SK-N-SH (cell line): ENCODE data around the gene TNFSF11. TPM values are rescaled to one million over a fixed set of nuclear protein-coding genes. Genes with fewer than 3 reads are reported as not detected.

ENCODE experiments used
- CTCF ChIA-PET: fragments of 300-600, 350-600 bp; formaldehyde crosslinking; extraction: SDS; loops from one replicate; lab custom pipeline; 2021; lab: Yijun Ruan, JAX
- POLR2A ChIA-PET: fragments of 350-600 bp; sonication (Branson Sonifier 250); formaldehyde crosslinking; extraction: SDS; loops from one replicate; lab custom pipeline; 2020; ENCODE audit warnings: antibody characterized with exemption, inconsistent platforms; lab: Yijun Ruan, JAX
- DNase-seq: peaks from one replicate; pipeline ENCODE4 v3.0.0; 2012
- H2AFZ ChIP-seq: fragments of 200-600 bp; sonication (generic); 2 replicates; pipeline ENCODE4 v1.8.1; 2016; ENCODE audit warnings: antibody characterized with exemption, mild to moderate bottlenecking, low read depth
- H3F3A ChIP-seq: fragments of 200-600 bp; sonication (generic); replicated peaks from 2 replicates; pipeline ENCODE3; 2016; ENCODE audit warnings: antibody characterized with exemption, mild to moderate bottlenecking; ENCODE audit not compliant: insufficient read depth
- H3K27ac ChIP-seq, 2 experiments: fragments of 200-500 bp in 1 of 2; fragments of 200-600 bp in 1 of 2; sonication (Bioruptor generic) in 1 of 2; sonication (generic), shearing (Covaris generic) in 1 of 2; 2 replicates each; pipeline versions ENCODE4 v1.5.1 to v1.6.1; 2014 to 2016; ENCODE audit warnings: low read depth in 2 of 2, inconsistent platforms in 1 of 2, low read length in 1 of 2, mild to moderate bottlenecking in 1 of 2, mixed read lengths in 1 of 2
- H3K27me3 ChIP-seq: fragments of 200-600 bp; sonication (generic), shearing (Covaris generic); 2 replicates; pipeline ENCODE4 v1.6.1; 2016; ENCODE audit warnings: mixed run types; ENCODE audit not compliant: insufficient read depth
- H3K36me3 ChIP-seq, 2 experiments: fragments of 200-500 bp in 1 of 2; fragments of 200-600 bp in 1 of 2; sonication (Bioruptor generic) in 1 of 2; sonication (generic) in 1 of 2; replicated peaks in 1 of 2; 2 replicates each; pipeline versions ENCODE3 to v1.5.1; 2014 to 2016; ENCODE audit warnings: low read length in 1 of 2, mild to moderate bottlenecking in 1 of 2; ENCODE audit not compliant: insufficient read depth in 2 of 2, control insufficient read depth in 1 of 2
- H3K4me1 ChIP-seq, 2 experiments: fragments of 200-500 bp in 1 of 2; fragments of 200-600 bp in 1 of 2; sonication (Bioruptor generic) in 1 of 2; sonication (generic), shearing (Covaris generic) in 1 of 2; 2 replicates each; pipeline versions ENCODE4 v1.5.1 to v1.6.1; 2014 to 2016; ENCODE audit warnings: low read depth in 1 of 2, low read length in 1 of 2, mixed run types in 1 of 2; ENCODE audit not compliant: insufficient read depth in 2 of 2, control insufficient read depth in 1 of 2
- H3K4me2 ChIP-seq: fragments of 200-600 bp; sonication (generic), shearing (Covaris generic); 2 replicates; pipeline ENCODE4 v1.6.1; 2017; ENCODE audit warnings: mixed run types
- H3K4me3 ChIP-seq, 2 experiments: fragments of 200-500 bp in 1 of 2; fragments of 200-600 bp in 1 of 2; sonication (Bioruptor generic) in 1 of 2; sonication (generic), shearing (Covaris generic) in 1 of 2; 2 replicates each; pipeline versions ENCODE4 v1.5.1 to v1.8.1; 2014 to 2016; ENCODE audit warnings: low read depth in 2 of 2, inconsistent platforms in 1 of 2, low read length in 1 of 2, mild to moderate bottlenecking in 1 of 2, mixed read lengths in 1 of 2, moderate library complexity in 1 of 2
- H3K79me2 ChIP-seq: fragments of 200-600 bp; sonication (generic); 2 replicates; pipeline ENCODE4 v1.8.1; 2017; ENCODE audit warnings: mild to moderate bottlenecking; ENCODE audit not compliant: insufficient read depth
- H3K9ac ChIP-seq: fragments of 200-600 bp; sonication (generic); 2 replicates; pipeline ENCODE4 v1.6.1; 2017; ENCODE audit warnings: mixed run types
- H3K9me2 ChIP-seq: fragments of 200-600 bp; sonication (generic); 2 replicates; pipeline ENCODE4 v1.6.1; 2017; ENCODE audit warnings: mixed run types
- H3K9me3 ChIP-seq: fragments of 200-600 bp; sonication (generic); 2 replicates; pipeline ENCODE4 v1.6.1; 2017; ENCODE audit warnings: mixed run types, mild to moderate bottlenecking, moderate library complexity
- H4K20me1 ChIP-seq: fragments of 200-600 bp; sonication (generic); 2 replicates; pipeline ENCODE4 v1.6.1; 2017; ENCODE audit warnings: mild to moderate bottlenecking, mixed run types; ENCODE audit not compliant: insufficient read depth
- CHD2 ChIP-seq: fragments of 150-350 bp; IDR thresholded peaks from 2 replicates; pipeline ENCODE4 v1.6.1; 2018; ENCODE audit warnings: low read length; ENCODE audit not compliant: partially characterized antibody
- ELF1 ChIP-seq: IDR thresholded peaks from 2 replicates; pipeline ENCODE4 v1.4.0; 2012
- EP300 ChIP-seq, 2 experiments: IDR thresholded peaks; 2 replicates each; pipeline versions ENCODE4 v1.4.0 to v1.6.1; 2012; ENCODE audit warnings: borderline replicate concordance in 1 of 2, low read depth in 1 of 2, low read length in 1 of 2
- EZH2phosphoT487 ChIP-seq: fragments of 200-600 bp; sonication (generic); IDR thresholded peaks from 2 replicates; pipeline ENCODE4 v1.6.1; 2017; ENCODE audit warnings: low read depth, mixed run types, mild to moderate bottlenecking, antibody characterized with exemption, moderate library complexity, borderline replicate concordance
- FOSL2 ChIP-seq: IDR thresholded peaks from 2 replicates; pipeline ENCODE4 v1.4.0; 2012; ENCODE audit warnings: low read depth, mild to moderate bottlenecking, moderate library complexity, borderline replicate concordance
- FOXM1 ChIP-seq: IDR thresholded peaks from 2 replicates; pipeline ENCODE4 v1.4.0; 2012; ENCODE audit warnings: low read depth, mild to moderate bottlenecking
- GABPA ChIP-seq: IDR thresholded peaks from 2 replicates; pipeline ENCODE4 v1.4.0; 2012; ENCODE audit warnings: low read depth, mild to moderate bottlenecking
- GATA2 ChIP-seq: sonication (generic); formaldehyde crosslinking; IDR thresholded peaks from 2 replicates; pipeline ENCODE4 v1.5.0; 2020; ENCODE audit warnings: mild to moderate bottlenecking, missing genetic modification reagents
- MEF2A ChIP-seq: IDR thresholded peaks from 2 replicates; pipeline ENCODE4 v1.4.0; 2012; ENCODE audit warnings: low read depth, borderline replicate concordance
- MXI1 ChIP-seq: IDR thresholded peaks from 2 replicates; pipeline ENCODE4 v1.6.1; 2012; ENCODE audit warnings: mild to moderate bottlenecking, low read depth, low read length, improper control_type of control experiment
- NFIC ChIP-seq: IDR thresholded peaks from 2 replicates; pipeline ENCODE4 v1.4.0; 2012; ENCODE audit warnings: borderline replicate concordance
- NRF1 ChIP-seq: IDR thresholded peaks from 2 replicates; pipeline ENCODE4 v1.6.1; 2012; ENCODE audit warnings: low read depth, mild to moderate bottlenecking, low read length
- POLR2AphosphoS5 ChIP-seq: IDR thresholded peaks from 2 replicates; pipeline ENCODE4 v1.6.1; 2012; ENCODE audit warnings: low read depth, low read length
- RAD21 ChIP-seq: IDR thresholded peaks from 2 replicates; pipeline ENCODE4 v1.6.1; 2012; ENCODE audit warnings: mild to moderate bottlenecking, low read length
- RCOR1 ChIP-seq: fragments of 150-350 bp; IDR thresholded peaks from 2 replicates; pipeline ENCODE4 v1.6.1; 2017; ENCODE audit warnings: antibody characterized with exemption, low read length
- RFX5 ChIP-seq: IDR thresholded peaks from 2 replicates; pipeline ENCODE4 v1.6.1; 2012; ENCODE audit warnings: mild to moderate bottlenecking, improper control_type of control experiment, low read length
- RXRA ChIP-seq: IDR thresholded peaks from 2 replicates; pipeline ENCODE4 v1.4.0; 2012; ENCODE audit warnings: low read depth, mild to moderate bottlenecking, borderline replicate concordance
- TAF1 ChIP-seq: IDR thresholded peaks from 2 replicates; pipeline ENCODE4 v1.6.1; 2012; ENCODE audit warnings: low read depth, mild to moderate bottlenecking, low read length, moderate library complexity, borderline replicate concordance
- TEAD4 ChIP-seq: IDR thresholded peaks from 2 replicates; pipeline ENCODE4 v1.4.0; 2012; ENCODE audit warnings: mild to moderate bottlenecking, borderline replicate concordance; ENCODE audit not compliant: insufficient read depth
- YY1 ChIP-seq: IDR thresholded peaks from 2 replicates; pipeline ENCODE4 v1.4.0; 2012; ENCODE audit warnings: low read depth, mild to moderate bottlenecking
- WGBS: methylation state at CpG from one replicate; pipeline ENCODE4 v1.1.6; 2017; ENCODE audit warnings: low lambda C conversion rate; 5-methylcytosine and 5-hydroxymethylcytosine counted together
- polyA plus RNA-seq, 3 experiments: library from polyadenylated mRNA; depleted of rRNA; stranded (reverse); fragments of >200 nt; gene quantifications; 2 replicates each; pipeline ENCODE4 v1.2.3, GENCODE V29; 2012
- TF ChIP-seq, protein P1 (sequence below): IDR thresholded peaks from 2 replicates; pipeline ENCODE4; 2012
- TF ChIP-seq, protein P2 (sequence below): IDR thresholded peaks from 2 replicates; pipeline ENCODE4 v1.4.0; 2012; ENCODE audit warnings: low read depth, borderline replicate concordance
- TF ChIP-seq, protein P3 (sequence below): IDR thresholded peaks from 2 replicates; pipeline ENCODE4 v1.4.0; 2012; ENCODE audit warnings: low read depth, borderline replicate concordance
- TF ChIP-seq, protein P4 (sequence below): fragments of 150-350 bp; IDR thresholded peaks from 2 replicates; pipeline ENCODE4 v1.6.1; 2016; ENCODE audit warnings: mild to moderate bottlenecking, low read depth, low read length

Gene TNFSF11
- polyA plus RNA-seq, 1 of the 3 experiments (the other 2 are of a cell fraction), result not detected

DNA sequence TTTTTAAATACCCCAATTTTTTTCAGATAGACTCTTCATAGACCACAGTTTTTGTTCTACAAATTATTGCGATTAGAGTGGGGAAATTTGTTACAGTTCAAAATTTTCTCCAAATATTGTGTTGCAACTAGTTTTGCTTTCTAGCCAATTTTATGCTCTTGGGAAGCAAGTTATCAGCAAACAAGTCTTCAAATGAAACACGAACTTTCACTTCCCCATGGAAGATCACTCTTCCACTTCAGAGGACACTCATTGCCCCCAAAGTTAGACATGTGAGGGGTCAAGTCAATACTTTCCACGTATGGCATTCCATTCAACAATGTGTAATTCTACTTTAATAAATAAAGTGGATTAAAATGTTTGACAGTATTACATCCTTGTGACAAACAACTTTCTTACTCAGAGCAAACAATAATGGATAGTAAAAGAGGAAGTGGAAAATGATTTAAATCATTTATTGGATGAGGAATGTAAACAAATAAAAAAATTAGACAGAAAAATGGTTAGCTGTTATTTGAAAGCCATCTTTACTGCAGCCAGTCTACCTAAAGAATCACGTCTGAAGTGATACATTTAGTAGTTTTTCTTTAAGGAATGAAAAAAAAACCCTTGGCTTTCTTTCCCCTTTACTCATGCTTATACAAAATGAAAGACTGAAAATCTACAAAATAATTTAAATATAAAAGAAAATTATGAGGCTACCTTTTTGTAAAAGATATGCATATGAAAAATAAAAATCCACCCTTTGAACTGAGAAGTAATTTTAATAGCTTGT, 41.2 kb upstream of the TNFSF11 start:
- no peak overlapping the region for H2AFZ ChIP-seq
- ChIA-PET POLR2A (no interaction called here), CTCF (no interaction called here)

DNA sequence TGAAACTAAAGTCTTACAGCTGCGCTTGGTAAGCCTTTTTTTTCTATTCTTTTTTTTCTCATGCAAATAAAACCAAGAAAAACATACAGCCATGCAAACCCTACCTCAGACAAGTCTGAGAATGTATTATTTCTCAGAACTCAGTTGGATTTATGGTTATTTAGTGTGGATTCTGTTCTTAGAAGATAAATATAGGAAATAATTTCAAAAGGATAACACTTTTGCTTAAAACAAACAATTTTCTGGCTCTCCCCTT, 40.7 kb upstream of the TNFSF11 start:
- ChIA-PET CTCF (no interaction called here), POLR2A (no interaction called here)
- no peaks in the 10 kb centered on the region for H3K79me2 ChIP-seq
- TF ChIP-seq, protein P1, sequence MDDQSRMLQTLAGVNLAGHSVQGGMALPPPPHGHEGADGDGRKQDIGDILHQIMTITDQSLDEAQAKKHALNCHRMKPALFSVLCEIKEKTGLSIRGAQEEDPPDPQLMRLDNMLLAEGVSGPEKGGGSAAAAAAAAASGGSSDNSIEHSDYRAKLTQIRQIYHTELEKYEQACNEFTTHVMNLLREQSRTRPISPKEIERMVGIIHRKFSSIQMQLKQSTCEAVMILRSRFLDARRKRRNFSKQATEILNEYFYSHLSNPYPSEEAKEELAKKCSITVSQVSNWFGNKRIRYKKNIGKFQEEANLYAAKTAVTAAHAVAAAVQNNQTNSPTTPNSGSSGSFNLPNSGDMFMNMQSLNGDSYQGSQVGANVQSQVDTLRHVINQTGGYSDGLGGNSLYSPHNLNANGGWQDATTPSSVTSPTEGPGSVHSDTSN, result no peak
- TF ChIP-seq GABPA (no peak), FOSL2 (no peak), MEF2A (no peak), EZH2phosphoT487 (no peak), GATA2 (no peak), NRF1 (no peak), ELF1 (no peak), FOXM1 (no peak), YY1 (no peak), RFX5 (no peak), RXRA (no peak), POLR2AphosphoS5 (no peak)
- TF ChIP-seq, protein P2, sequence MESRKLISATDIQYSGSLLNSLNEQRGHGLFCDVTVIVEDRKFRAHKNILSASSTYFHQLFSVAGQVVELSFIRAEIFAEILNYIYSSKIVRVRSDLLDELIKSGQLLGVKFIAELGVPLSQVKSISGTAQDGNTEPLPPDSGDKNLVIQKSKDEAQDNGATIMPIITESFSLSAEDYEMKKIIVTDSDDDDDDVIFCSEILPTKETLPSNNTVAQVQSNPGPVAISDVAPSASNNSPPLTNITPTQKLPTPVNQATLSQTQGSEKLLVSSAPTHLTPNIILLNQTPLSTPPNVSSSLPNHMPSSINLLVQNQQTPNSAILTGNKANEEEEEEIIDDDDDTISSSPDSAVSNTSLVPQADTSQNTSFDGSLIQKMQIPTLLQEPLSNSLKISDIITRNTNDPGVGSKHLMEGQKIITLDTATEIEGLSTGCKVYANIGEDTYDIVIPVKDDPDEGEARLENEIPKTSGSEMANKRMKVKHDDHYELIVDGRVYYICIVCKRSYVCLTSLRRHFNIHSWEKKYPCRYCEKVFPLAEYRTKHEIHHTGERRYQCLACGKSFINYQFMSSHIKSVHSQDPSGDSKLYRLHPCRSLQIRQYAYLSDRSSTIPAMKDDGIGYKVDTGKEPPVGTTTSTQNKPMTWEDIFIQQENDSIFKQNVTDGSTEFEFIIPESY, result no peak
- TF ChIP-seq, protein P3, sequence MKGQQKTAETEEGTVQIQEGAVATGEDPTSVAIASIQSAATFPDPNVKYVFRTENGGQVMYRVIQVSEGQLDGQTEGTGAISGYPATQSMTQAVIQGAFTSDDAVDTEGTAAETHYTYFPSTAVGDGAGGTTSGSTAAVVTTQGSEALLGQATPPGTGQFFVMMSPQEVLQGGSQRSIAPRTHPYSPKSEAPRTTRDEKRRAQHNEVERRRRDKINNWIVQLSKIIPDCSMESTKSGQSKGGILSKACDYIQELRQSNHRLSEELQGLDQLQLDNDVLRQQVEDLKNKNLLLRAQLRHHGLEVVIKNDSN, result no peak
- TF ChIP-seq, protein P4, sequence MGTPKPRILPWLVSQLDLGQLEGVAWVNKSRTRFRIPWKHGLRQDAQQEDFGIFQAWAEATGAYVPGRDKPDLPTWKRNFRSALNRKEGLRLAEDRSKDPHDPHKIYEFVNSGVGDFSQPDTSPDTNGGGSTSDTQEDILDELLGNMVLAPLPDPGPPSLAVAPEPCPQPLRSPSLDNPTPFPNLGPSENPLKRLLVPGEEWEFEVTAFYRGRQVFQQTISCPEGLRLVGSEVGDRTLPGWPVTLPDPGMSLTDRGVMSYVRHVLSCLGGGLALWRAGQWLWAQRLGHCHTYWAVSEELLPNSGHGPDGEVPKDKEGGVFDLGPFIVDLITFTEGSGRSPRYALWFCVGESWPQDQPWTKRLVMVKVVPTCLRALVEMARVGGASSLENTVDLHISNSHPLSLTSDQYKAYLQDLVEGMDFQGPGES, result no peak
- H3K9ac ChIP-seq, result no peak overlapping the region
- no peaks in the 10 kb centered on the region for H3F3A ChIP-seq
- DNase-seq, result no peak
- H3K27ac ChIP-seq, result no peak overlapping the region
- no peaks in the 10 kb centered on the region for H3K4me1 ChIP-seq
- no peaks in the 10 kb centered on the region for H3K27me3 ChIP-seq
- 74% methylated on average over 1 of the region's 1 CpG for WGBS
- H3K36me3 ChIP-seq, result no peaks in the 10 kb centered on the region
- no peaks in the 10 kb centered on the region for H3K9me3 ChIP-seq
- H2AFZ ChIP-seq, result no peak overlapping the region
- no peaks in the 10 kb centered on the region for H3K9me2 ChIP-seq
- H3K4me2 ChIP-seq, result no peak overlapping the region
- no peaks in the 10 kb centered on the region for H4K20me1 ChIP-seq
- no peak overlapping the region for H3K4me3 ChIP-seq

More for the DNA sequence above, 41.2 kb upstream of the TNFSF11 start:
- Histone ChIP-seq H3K27me3 (no peaks in the 10 kb centered on the region), H3K36me3 (no peaks in the 10 kb centered on the region), H3K9me3 (no peaks in the 10 kb centered on the region), H3K4me2 (no peak overlapping the region), H3K9me2 (no peaks in the 10 kb centered on the region), H3K9ac (no peak overlapping the region), H3K4me3 (no peak overlapping the region)
- TF ChIP-seq, protein P4, result no peak
- TF ChIP-seq CHD2 (no peak), RCOR1 (no peak), TEAD4 (no peak), TAF1 (no peak), NFIC (no peak), RAD21 (no peak), MXI1 (no peak), ELF1 (no peak), EP300 (IDR thresholded peaks at IDR 0.05; ENCODE audit: borderline replicate concordance in 1 of 2, low read depth in 1 of 2, low read length in 1 of 2) (no peak)
- TF ChIP-seq, all 33 proteins: peak for 0
- Histone ChIP-seq H3K79me2 (no peaks in the 10 kb centered on the region), H4K20me1 (no peaks in the 10 kb centered on the region), H3K27ac (no peak overlapping the region), H3K4me1 (no peaks in the 10 kb centered on the region), H3F3A (no peaks in the 10 kb centered on the region)
- DNase-seq, result no peak
- WGBS, result 36% methylated on average over 4 of the region's 4 CpGs
